GM23248 (cell line): Measurements from ENCODE around the gene TRIM40.

ENCODE experiments used
- EZH2 ChIP-seq: fragments of 200-600 bp; sonication (generic); IDR thresholded peaks from 2 replicates; pipeline ENCODE4 v1.6.1; 2018; ENCODE audit warnings: antibody characterized with exemption, mild to moderate bottlenecking; ENCODE audit not compliant: insufficient read depth, poor library complexity, severe bottlenecking
- EZH2phosphoT487 ChIP-seq: fragments of 200-600 bp; sonication (generic); IDR thresholded peaks from 2 replicates; pipeline ENCODE4 v1.6.1; 2018; ENCODE audit warnings: antibody characterized with exemption, moderate library complexity, mild to moderate bottlenecking, low read depth; ENCODE audit not compliant: insufficient read depth

DNA sequence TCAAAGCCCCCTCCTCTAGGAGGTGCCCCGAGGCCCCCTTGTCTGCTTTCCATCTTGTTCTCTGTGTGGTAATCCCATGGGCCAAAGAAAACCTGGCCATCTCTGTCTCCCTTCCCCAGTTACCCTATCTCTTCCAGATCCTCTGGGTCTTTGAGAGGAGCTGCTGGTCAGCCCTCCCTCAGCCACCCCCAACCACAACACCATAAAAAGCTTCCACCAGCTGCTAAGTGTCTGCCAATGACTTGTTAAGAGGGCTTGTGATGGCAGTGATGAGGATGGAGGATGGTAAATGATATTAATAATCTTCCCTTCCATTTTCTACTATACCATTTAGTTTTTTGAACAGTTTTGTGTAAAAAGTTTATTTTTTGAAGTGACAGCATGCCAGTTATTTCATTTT lies 60.0 kb downstream of the TRIM40 start:
- no peak for TF ChIP-seq EZH2phosphoT487
- no peak for TF ChIP-seq EZH2
